ENCODE data around the gene AMMECR1L. TPM values are rescaled to one million over a fixed set of nuclear protein-coding genes. Genes with fewer than 3 reads are reported as not detected.

The AMMECR1L gene
- polyA plus RNA-seq, 4 donors = 8.2 to 14.2 (median 9.2) TPM

- Histone ChIP-seq H3K27me3 (ENCODE audit: control insufficient read depth in 3 of 3, insufficient read depth in 3 of 3, low read length in 3 of 3) (no peaks in the 10 kb centered on the region), H3K9me3 (ENCODE audit: control insufficient read depth in 2 of 2, insufficient read depth in 1 of 2, low read depth in 1 of 2, low read length in 1 of 2) (no peaks in the 10 kb centered on the region), H3K4me1 (ENCODE audit: control insufficient read depth in 3 of 3, insufficient read depth in 2 of 3, low read depth in 1 of 3, low read length in 2 of 3) (peaks cover 0 to 2% (median 0%) of the 10 kb centered on the region in 3 donors), H3K27ac (ENCODE audit: low read depth in 1 of 3, low read length in 2 of 3) (no peak overlapping the region), H3K36me3 (ENCODE audit: control insufficient read depth in 3 of 3, insufficient read depth in 2 of 3, low read depth in 1 of 3, low read length in 3 of 3) (peaks cover 2 to 46% (median 8%) of the 10 kb centered on the region in 3 donors), H3K4me3 (ENCODE audit: low read depth in 1 of 3, low read length in 3 of 3) (no peak overlapping the region)
- DNase-seq (peak; percentile 46 to 89), FAIRE-seq (no peak)
- WGBS, 3 donors = 30 to 71% (median 45%) methylated on average over 11 of the region's 11 CpGs
Measured at GRCh38 chr2:127864877-127865276, 20.9 kb downstream of the AMMECR1L start.

GRCh38 chr2:127862228-127862627 lies 23.5 kb downstream of the AMMECR1L start:
- FAIRE-seq = no peak

GRCh38 chr2:127860130-127860529 lies 25.6 kb downstream of the AMMECR1L start:
- H3K4me1 ChIP-seq (ENCODE audit: control insufficient read depth in 3 of 3, insufficient read depth in 2 of 3, low read depth in 1 of 3, low read length in 2 of 3) = peaks cover 0 to 9% (median 3%) of the 10 kb centered on the region in 3 donors
- FAIRE-seq (no peak), DNase-seq (no peak)
- H3K27ac ChIP-seq (ENCODE audit: low read depth in 1 of 3, low read length in 2 of 3) = no peak overlapping the region
- H3K36me3 ChIP-seq (ENCODE audit: control insufficient read depth in 3 of 3, insufficient read depth in 2 of 3, low read depth in 1 of 3, low read length in 3 of 3) = peaks cover 0 to 25% (median 2%) of the 10 kb centered on the region in 3 donors
- H3K9me3 ChIP-seq (ENCODE audit: control insufficient read depth in 2 of 2, insufficient read depth in 1 of 2, low read depth in 1 of 2, low read length in 1 of 2) = no peaks in the 10 kb centered on the region
- no peak overlapping the region for H3K4me3 ChIP-seq (ENCODE audit: low read depth in 1 of 3, low read length in 3 of 3)
- 53 to 65% (median 57%) methylated on average over 5 of the region's 5 CpGs for WGBS, 3 donors
- H3K27me3 ChIP-seq (ENCODE audit: control insufficient read depth in 3 of 3, insufficient read depth in 3 of 3, low read length in 3 of 3) = no peaks in the 10 kb centered on the region

More at GRCh38 chr2:127862228-127862627, 23.5 kb downstream of the AMMECR1L start:
- H3K4me3 ChIP-seq (ENCODE audit: low read depth in 1 of 3, low read length in 3 of 3) = no peak overlapping the region
- peaks cover 0 to 3% (median 0%) of the 10 kb centered on the region in 3 donors for H3K4me1 ChIP-seq (ENCODE audit: control insufficient read depth in 3 of 3, insufficient read depth in 2 of 3, low read depth in 1 of 3, low read length in 2 of 3)
- DNase-seq = no peak
- no peaks in the 10 kb centered on the region for H3K9me3 ChIP-seq (ENCODE audit: control insufficient read depth in 2 of 2, insufficient read depth in 1 of 2, low read depth in 1 of 2, low read length in 1 of 2)
- no peaks in the 10 kb centered on the region for H3K27me3 ChIP-seq (ENCODE audit: control insufficient read depth in 3 of 3, insufficient read depth in 3 of 3, low read length in 3 of 3)
- H3K36me3 ChIP-seq (ENCODE audit: control insufficient read depth in 3 of 3, insufficient read depth in 2 of 3, low read depth in 1 of 3, low read length in 3 of 3) = peaks cover 2 to 31% (median 5%) of the 10 kb centered on the region in 3 donors
- 91 to 92% (median 92%) methylated on average over 15 of the region's 15 CpGs for WGBS, 3 donors
- H3K27ac ChIP-seq (ENCODE audit: low read depth in 1 of 3, low read length in 2 of 3) = no peak overlapping the region

DNA sequence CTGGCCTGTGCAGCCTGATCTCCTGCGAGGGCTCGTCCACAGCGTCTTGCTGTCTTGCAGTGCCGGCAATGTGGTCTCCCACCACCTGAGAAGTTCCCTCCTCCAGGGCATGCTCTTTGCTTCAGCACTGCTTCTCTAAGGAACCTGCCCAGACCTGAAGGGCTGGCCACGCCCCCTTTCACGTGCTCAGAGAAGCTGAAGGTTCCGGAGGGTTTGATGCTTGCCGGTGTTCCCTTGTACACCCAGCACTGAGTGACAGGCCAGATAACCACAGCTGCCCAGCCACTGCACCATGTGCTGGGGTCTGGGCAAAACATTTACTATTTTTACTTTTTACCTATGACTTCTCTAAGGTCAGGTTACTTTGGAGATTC lies 26.1 kb downstream of the AMMECR1L start:
- FAIRE-seq = no peak
- H3K4me1 ChIP-seq (ENCODE audit: control insufficient read depth in 3 of 3, insufficient read depth in 2 of 3, low read depth in 1 of 3, low read length in 2 of 3) = peaks cover 0 to 9% (median 3%) of the 10 kb centered on the region in 3 donors

GRCh38 chr2:127857265-127857808 lies 28.4 kb downstream of the AMMECR1L start:
- Histone ChIP-seq H3K9me3 (ENCODE audit: control insufficient read depth in 2 of 2, insufficient read depth in 1 of 2, low read depth in 1 of 2, low read length in 1 of 2) (no peaks in the 10 kb centered on the region), H3K27ac (ENCODE audit: low read depth in 1 of 3, low read length in 2 of 3) (peak overlapping the region; percentile 35 to 89 (median 48)), H3K4me1 (ENCODE audit: control insufficient read depth in 3 of 3, insufficient read depth in 2 of 3, low read depth in 1 of 3, low read length in 2 of 3) (peaks cover 0 to 9% (median 3%) of the 10 kb centered on the region in 3 donors), H3K4me3 (ENCODE audit: low read depth in 1 of 3, low read length in 3 of 3) (peak overlapping the region; percentile 69 to 90 (median 87)), H3K27me3 (ENCODE audit: control insufficient read depth in 3 of 3, insufficient read depth in 3 of 3, low read length in 3 of 3) (no peaks in the 10 kb centered on the region), H3K36me3 (ENCODE audit: control insufficient read depth in 3 of 3, insufficient read depth in 2 of 3, low read depth in 1 of 3, low read length in 3 of 3) (peaks cover 0 to 12% (median 1%) of the 10 kb centered on the region in 3 donors)
- DNase-seq (peak in 1 of 2 donors; percentile 25), FAIRE-seq (no peak)
- WGBS, 3 donors = 1 to 2% (median 1%) methylated on average over 18 of the region's 18 CpGs

More for the DNA sequence above, 26.1 kb downstream of the AMMECR1L start:
- Histone ChIP-seq H3K36me3 (ENCODE audit: control insufficient read depth in 3 of 3, insufficient read depth in 2 of 3, low read depth in 1 of 3, low read length in 3 of 3) (peaks cover 0 to 22% (median 2%) of the 10 kb centered on the region in 3 donors), H3K4me3 (ENCODE audit: low read depth in 1 of 3, low read length in 3 of 3) (no peak overlapping the region), H3K9me3 (ENCODE audit: control insufficient read depth in 2 of 2, insufficient read depth in 1 of 2, low read depth in 1 of 2, low read length in 1 of 2) (no peaks in the 10 kb centered on the region), H3K27me3 (ENCODE audit: control insufficient read depth in 3 of 3, insufficient read depth in 3 of 3, low read length in 3 of 3) (no peaks in the 10 kb centered on the region), H3K27ac (ENCODE audit: low read depth in 1 of 3, low read length in 2 of 3) (no peak overlapping the region)
- peak; percentile 79 to 94 for DNase-seq
- WGBS, 3 donors = 7 to 12% (median 9%) methylated on average over 8 of the region's 8 CpGs

GRCh38 chr2:127853671-127854070 lies 32.1 kb downstream of the AMMECR1L start:
- WGBS, 3 donors = 75 to 86% (median 86%) methylated on average over 4 of the region's 4 CpGs
- no peak for DNase-seq
- H3K27ac ChIP-seq (ENCODE audit: low read depth in 1 of 3, low read length in 2 of 3) = no peak overlapping the region
- no peaks in the 10 kb centered on the region for H3K9me3 ChIP-seq (ENCODE audit: control insufficient read depth in 2 of 2, insufficient read depth in 1 of 2, low read depth in 1 of 2, low read length in 1 of 2)
- H3K27me3 ChIP-seq (ENCODE audit: control insufficient read depth in 3 of 3, insufficient read depth in 3 of 3, low read length in 3 of 3) = no peaks in the 10 kb centered on the region
- H3K4me1 ChIP-seq (ENCODE audit: control insufficient read depth in 3 of 3, insufficient read depth in 2 of 3, low read depth in 1 of 3, low read length in 2 of 3) = peaks cover 0 to 6% (median 3%) of the 10 kb centered on the region in 3 donors
- peaks cover 0 to 41% (median 3%) of the 10 kb centered on the region in 3 donors for H3K36me3 ChIP-seq (ENCODE audit: control insufficient read depth in 3 of 3, insufficient read depth in 2 of 3, low read depth in 1 of 3, low read length in 3 of 3)
- H3K4me3 ChIP-seq (ENCODE audit: low read depth in 1 of 3, low read length in 3 of 3) = no peak overlapping the region
- no peak for FAIRE-seq

- DNase-seq (no peak), FAIRE-seq (no peak)
- Histone ChIP-seq H3K4me1 (ENCODE audit: control insufficient read depth in 3 of 3, insufficient read depth in 2 of 3, low read depth in 1 of 3, low read length in 2 of 3) (peaks cover 0 to 6% (median 3%) of the 10 kb centered on the region in 3 donors), H3K4me3 (ENCODE audit: low read depth in 1 of 3, low read length in 3 of 3) (no peak overlapping the region), H3K9me3 (ENCODE audit: control insufficient read depth in 2 of 2, insufficient read depth in 1 of 2, low read depth in 1 of 2, low read length in 1 of 2) (no peaks in the 10 kb centered on the region), H3K27me3 (ENCODE audit: control insufficient read depth in 3 of 3, insufficient read depth in 3 of 3, low read length in 3 of 3) (no peaks in the 10 kb centered on the region), H3K27ac (ENCODE audit: low read depth in 1 of 3, low read length in 2 of 3) (no peak overlapping the region), H3K36me3 (ENCODE audit: control insufficient read depth in 3 of 3, insufficient read depth in 2 of 3, low read depth in 1 of 3, low read length in 3 of 3) (peaks cover 3 to 53% (median 5%) of the 10 kb centered on the region in 3 donors)
- 91 to 97% (median 96%) methylated on average over 8 of the region's 8 CpGs for WGBS, 3 donors
Measured at GRCh38 chr2:127852388-127852787, 33.4 kb downstream of the AMMECR1L start.

- peaks cover 9 to 72% (median 12%) of the 10 kb centered on the region in 3 donors for H3K36me3 ChIP-seq (ENCODE audit: control insufficient read depth in 3 of 3, insufficient read depth in 2 of 3, low read depth in 1 of 3, low read length in 3 of 3)
- no peaks in the 10 kb centered on the region for H3K4me1 ChIP-seq (ENCODE audit: control insufficient read depth in 3 of 3, insufficient read depth in 2 of 3, low read depth in 1 of 3, low read length in 2 of 3)
Measured at GRCh38 chr2:127847931-127848330, 37.8 kb downstream of the AMMECR1L start.

More at GRCh38 chr2:127847931-127848330, 37.8 kb downstream of the AMMECR1L start:
- 83 to 91% (median 83%) methylated on average over 7 of the region's 7 CpGs for WGBS, 3 donors
- DNase-seq (no peak), FAIRE-seq (no peak)
- Histone ChIP-seq H3K9me3 (ENCODE audit: control insufficient read depth in 2 of 2, insufficient read depth in 1 of 2, low read depth in 1 of 2, low read length in 1 of 2) (no peaks in the 10 kb centered on the region), H3K27ac (ENCODE audit: low read depth in 1 of 3, low read length in 2 of 3) (no peak overlapping the region), H3K4me3 (ENCODE audit: low read depth in 1 of 3, low read length in 3 of 3) (no peak overlapping the region), H3K27me3 (ENCODE audit: control insufficient read depth in 3 of 3, insufficient read depth in 3 of 3, low read length in 3 of 3) (no peaks in the 10 kb centered on the region)

Measured in small intestine (tissue), 7 donors.